IgD-negative memory B cell (primary cell): ENCODE measurements around the gene OSBPL3. TPM values are rescaled to one million over a fixed set of nuclear protein-coding genes. Genes with fewer than 3 reads are reported as not detected.
"Not testable (repeated sequence)": the region's sequence is repeated elsewhere in the genome, so short reads cannot be mapped to it uniquely, and the experiment has no call there.

ENCODE experiments used
- H3K27ac Mint-ChIP-seq, 3 donors: one replicate each; pipeline ENCODE4 v1.8.0; 2020 to 2022; ENCODE audit warnings: mild to moderate bottlenecking in 3 of 3, mixed read lengths in 3 of 3, moderate library complexity in 1 of 3
- H3K27me3 Mint-ChIP-seq: one replicate; pipeline ENCODE4 v1.8.0; 2021; ENCODE audit warnings: mixed read lengths
- H3K36me3 Mint-ChIP-seq: one replicate; pipeline ENCODE4 v1.8.0; 2020; ENCODE audit warnings: mild to moderate bottlenecking, mixed read lengths
- H3K4me1 Mint-ChIP-seq, 3 donors: one replicate each; pipeline ENCODE4 v1.8.0; 2020 to 2022; ENCODE audit warnings: mixed read lengths in 3 of 3, mild to moderate bottlenecking in 1 of 3
- H3K4me3 Mint-ChIP-seq, 4 donors: one replicate each; pipeline ENCODE4 v1.8.0; 2020 to 2022; ENCODE audit warnings: mild to moderate bottlenecking in 4 of 4, mixed read lengths in 4 of 4, moderate library complexity in 3 of 4
- H3K9me3 Mint-ChIP-seq, 3 donors: one replicate each; pipeline ENCODE4 v1.8.0; 2020 to 2021; ENCODE audit warnings: mixed read lengths in 3 of 3, mild to moderate bottlenecking in 1 of 3
- polyA plus RNA-seq: library from polyadenylated mRNA; unstranded; fragments of 300-500 nt; fragmentation: Illumina TruSeq; gene quantifications from one replicate; pipeline ENCODE4 v1.2.3, GENCODE V29; 2021

Gene OSBPL3
- polyA plus RNA-seq = 13.0 TPM

- Mint-ChIP-seq H3K4me1 (peaks cover 37 to 57% (median 49%) of the 10 kb centered on the region in 3 donors), H3K27ac (peak within 1 kb of the TSS; percentile 92 to 97 (median 94))
Measured at GRCh38 chr7:24979863-24980533, at the start of gene OSBPL3. TSS of gene OSBPL3 (minus strand) at chr7:24980178. CDS start at chr7:24892472, 87,706 bp downstream.

GRCh38 chr7:25029075-25029474 lies 49.1 kb upstream of the OSBPL3 start:
- no peaks in the 10 kb centered on the region for H3K36me3 Mint-ChIP-seq
- peaks cover 14% of the 10 kb centered on the region for H3K27me3 Mint-ChIP-seq
- no peak overlapping the region for H3K4me3 Mint-ChIP-seq
- H3K27ac Mint-ChIP-seq = no peak overlapping the region
- no peaks in the 10 kb centered on the region for H3K9me3 Mint-ChIP-seq
- H3K4me1 Mint-ChIP-seq = peaks cover 0 to 17% (median 0%) of the 10 kb centered on the region in 3 donors

More at GRCh38 chr7:24979863-24980533, at the start of gene OSBPL3:
- no peaks in the 10 kb centered on the region for H3K36me3 Mint-ChIP-seq
- no peaks in the 10 kb centered on the region for H3K9me3 Mint-ChIP-seq
- peaks cover 2% of the 10 kb centered on the region for H3K27me3 Mint-ChIP-seq
- peak within 1 kb of the TSS; percentile 96 to 99 (median 98) for H3K4me3 Mint-ChIP-seq

GRCh38 chr7:25028370-25029021 lies 48.5 kb upstream of the OSBPL3 start:
- Mint-ChIP-seq H3K27ac (no peak overlapping the region), H3K4me3 (no peak overlapping the region), H3K36me3 (no peaks in the 10 kb centered on the region), H3K4me1 (peaks cover 0 to 18% (median 0%) of the 10 kb centered on the region in 3 donors), H3K9me3 (no peaks in the 10 kb centered on the region), H3K27me3 (peaks cover 14% of the 10 kb centered on the region)

- peaks cover 0 to 12% (median 0%) of the 10 kb centered on the region in 3 donors for H3K4me1 Mint-ChIP-seq
- no peak overlapping the region for H3K27ac Mint-ChIP-seq
Measured at GRCh38 chr7:25026156-25026555, 46.2 kb upstream of the OSBPL3 start.

GRCh38 chr7:25025218-25025671 lies 45.3 kb upstream of the OSBPL3 start:
- Mint-ChIP-seq H3K4me1 (peaks cover 0 to 7% (median 0%) of the 10 kb centered on the region in 3 donors), H3K27me3 (peaks cover 14% of the 10 kb centered on the region), H3K36me3 (no peaks in the 10 kb centered on the region), H3K9me3 (no peaks in the 10 kb centered on the region), H3K4me3 (no peak overlapping the region), H3K27ac (no peak overlapping the region)

More at GRCh38 chr7:25026156-25026555, 46.2 kb upstream of the OSBPL3 start:
- no peaks in the 10 kb centered on the region for H3K36me3 Mint-ChIP-seq
- H3K27me3 Mint-ChIP-seq = peaks cover 14% of the 10 kb centered on the region
- no peaks in the 10 kb centered on the region for H3K9me3 Mint-ChIP-seq
- H3K4me3 Mint-ChIP-seq = no peak overlapping the region

GRCh38 chr7:25024066-25024465 lies 44.1 kb upstream of the OSBPL3 start:
- H3K4me3 Mint-ChIP-seq = no peak overlapping the region
- peaks cover 0 to 7% (median 0%) of the 10 kb centered on the region in 3 donors for H3K4me1 Mint-ChIP-seq
- H3K9me3 Mint-ChIP-seq = no peaks in the 10 kb centered on the region
- H3K36me3 Mint-ChIP-seq = no peaks in the 10 kb centered on the region
- no peak overlapping the region for H3K27ac Mint-ChIP-seq
- peaks cover 11% of the 10 kb centered on the region for H3K27me3 Mint-ChIP-seq

GRCh38 chr7:25017671-25018070 lies 37.7 kb upstream of the OSBPL3 start:
- not testable (repeated sequence) for H3K27me3 Mint-ChIP-seq, H3K4me1 Mint-ChIP-seq, H3K4me3 Mint-ChIP-seq, H3K27ac Mint-ChIP-seq, H3K9me3 Mint-ChIP-seq, H3K36me3 Mint-ChIP-seq

- peaks cover 7% of the 10 kb centered on the region for H3K27me3 Mint-ChIP-seq
- H3K9me3 Mint-ChIP-seq = no peaks in the 10 kb centered on the region
- no peaks in the 10 kb centered on the region for H3K4me1 Mint-ChIP-seq
- no peak overlapping the region for H3K4me3 Mint-ChIP-seq
- H3K36me3 Mint-ChIP-seq = no peaks in the 10 kb centered on the region
- H3K27ac Mint-ChIP-seq = no peak overlapping the region
Measured at GRCh38 chr7:25014756-25015155, 34.8 kb upstream of the OSBPL3 start.

GRCh38 chr7:25012710-25013109 lies 32.7 kb upstream of the OSBPL3 start:
- not testable (repeated sequence) for H3K36me3 Mint-ChIP-seq, H3K9me3 Mint-ChIP-seq, H3K27ac Mint-ChIP-seq, H3K27me3 Mint-ChIP-seq, H3K4me1 Mint-ChIP-seq
- peak overlapping the region in 1 of 4 donors; percentile 51 for H3K4me3 Mint-ChIP-seq

GRCh38 chr7:25012254-25012653 lies 32.3 kb upstream of the OSBPL3 start:
- no peak overlapping the region for H3K27ac Mint-ChIP-seq
- H3K27me3 Mint-ChIP-seq = peaks cover 7% of the 10 kb centered on the region
- H3K9me3 Mint-ChIP-seq = peaks cover 3 to 4% (median 3%) of the 10 kb centered on the region in 3 donors

GRCh38 chr7:25009257-25009656 lies 29.3 kb upstream of the OSBPL3 start:
- peaks cover 3 to 4% (median 3%) of the 10 kb centered on the region in 3 donors for H3K9me3 Mint-ChIP-seq
- H3K4me3 Mint-ChIP-seq = no peak overlapping the region
- H3K27ac Mint-ChIP-seq = no peak overlapping the region
- H3K36me3 Mint-ChIP-seq = no peaks in the 10 kb centered on the region
- no peaks in the 10 kb centered on the region for H3K4me1 Mint-ChIP-seq
- H3K27me3 Mint-ChIP-seq = peaks cover 7% of the 10 kb centered on the region

More at GRCh38 chr7:25012254-25012653, 32.3 kb upstream of the OSBPL3 start:
- H3K4me1 Mint-ChIP-seq = no peaks in the 10 kb centered on the region
- no peaks in the 10 kb centered on the region for H3K36me3 Mint-ChIP-seq
- H3K4me3 Mint-ChIP-seq = no peak overlapping the region

GRCh38 chr7:25007668-25008067 lies 27.7 kb upstream of the OSBPL3 start:
- H3K4me3 Mint-ChIP-seq = no peak overlapping the region
- no peaks in the 10 kb centered on the region for H3K4me1 Mint-ChIP-seq
- no peak overlapping the region for H3K27ac Mint-ChIP-seq
- peaks cover 3 to 4% (median 3%) of the 10 kb centered on the region in 3 donors for H3K9me3 Mint-ChIP-seq
- peaks cover 7% of the 10 kb centered on the region for H3K27me3 Mint-ChIP-seq
- no peaks in the 10 kb centered on the region for H3K36me3 Mint-ChIP-seq

- no peak overlapping the region for H3K4me3 Mint-ChIP-seq
- H3K36me3 Mint-ChIP-seq = no peaks in the 10 kb centered on the region
- H3K9me3 Mint-ChIP-seq = peaks cover 3 to 6% (median 3%) of the 10 kb centered on the region in 3 donors
- peaks cover 5% of the 10 kb centered on the region for H3K27me3 Mint-ChIP-seq
- H3K4me1 Mint-ChIP-seq = no peaks in the 10 kb centered on the region
- H3K27ac Mint-ChIP-seq = no peak overlapping the region
Measured at GRCh38 chr7:25006276-25006675, 26.3 kb upstream of the OSBPL3 start.

GRCh38 chr7:25005658-25006057 lies 25.7 kb upstream of the OSBPL3 start:
- no peak overlapping the region for H3K4me3 Mint-ChIP-seq
- peaks cover 4 to 11% (median 7%) of the 10 kb centered on the region in 3 donors for H3K9me3 Mint-ChIP-seq
- no peaks in the 10 kb centered on the region for H3K4me1 Mint-ChIP-seq
- H3K27ac Mint-ChIP-seq = no peak overlapping the region
- peaks cover 2% of the 10 kb centered on the region for H3K36me3 Mint-ChIP-seq
- peaks cover under 1% of the 10 kb centered on the region for H3K27me3 Mint-ChIP-seq

GRCh38 chr7:25002786-25003185 lies 22.8 kb upstream of the OSBPL3 start:
- Mint-ChIP-seq H3K36me3 (peaks cover 4% of the 10 kb centered on the region), H3K4me1 (no peaks in the 10 kb centered on the region), H3K4me3 (no peak overlapping the region), H3K27me3 (no peaks in the 10 kb centered on the region), H3K9me3 (peaks cover 7 to 15% (median 15%) of the 10 kb centered on the region in 3 donors), H3K27ac (no peak overlapping the region)
